ENCODE results near the gene CHAC2. TPM values are rescaled to one million over a fixed set of nuclear protein-coding genes. Genes with fewer than 3 reads are reported as not detected.

Gene CHAC2
- total RNA-seq, 1 experiment from 2014 or later = 8.8 TPM

DNA sequence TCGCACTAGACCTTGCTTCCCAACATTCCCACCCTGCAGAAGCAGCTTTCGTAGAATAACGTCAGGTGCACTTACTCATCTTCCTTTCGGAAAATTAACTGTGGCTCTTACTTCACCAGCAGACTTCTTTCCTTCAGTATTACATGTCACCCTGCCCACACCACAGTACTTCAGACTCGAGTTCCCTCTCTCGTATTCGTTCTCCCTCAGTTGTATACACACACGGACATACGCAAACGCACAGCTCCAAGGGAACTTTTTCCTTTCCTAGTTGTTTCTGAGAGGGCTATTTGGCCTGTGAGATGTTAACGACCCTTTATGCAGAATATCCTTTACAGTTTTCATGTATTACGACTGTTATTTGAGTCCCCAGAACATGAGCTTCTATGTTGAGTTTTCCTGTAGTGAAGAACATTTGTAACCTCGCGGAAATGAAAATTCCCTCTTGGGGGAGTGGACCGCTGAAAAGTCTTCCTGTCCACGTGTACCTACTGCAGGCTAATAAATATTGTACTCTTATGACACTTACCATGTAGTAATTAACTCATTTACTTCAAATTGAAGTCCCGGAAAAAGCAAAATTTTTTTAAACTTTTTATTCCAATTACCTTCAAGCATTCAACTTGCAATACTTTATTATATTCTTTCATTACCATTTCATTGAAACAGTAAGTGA, 20.1 kb downstream of the CHAC2 start:
- TF ChIP-seq, protein P1, sequence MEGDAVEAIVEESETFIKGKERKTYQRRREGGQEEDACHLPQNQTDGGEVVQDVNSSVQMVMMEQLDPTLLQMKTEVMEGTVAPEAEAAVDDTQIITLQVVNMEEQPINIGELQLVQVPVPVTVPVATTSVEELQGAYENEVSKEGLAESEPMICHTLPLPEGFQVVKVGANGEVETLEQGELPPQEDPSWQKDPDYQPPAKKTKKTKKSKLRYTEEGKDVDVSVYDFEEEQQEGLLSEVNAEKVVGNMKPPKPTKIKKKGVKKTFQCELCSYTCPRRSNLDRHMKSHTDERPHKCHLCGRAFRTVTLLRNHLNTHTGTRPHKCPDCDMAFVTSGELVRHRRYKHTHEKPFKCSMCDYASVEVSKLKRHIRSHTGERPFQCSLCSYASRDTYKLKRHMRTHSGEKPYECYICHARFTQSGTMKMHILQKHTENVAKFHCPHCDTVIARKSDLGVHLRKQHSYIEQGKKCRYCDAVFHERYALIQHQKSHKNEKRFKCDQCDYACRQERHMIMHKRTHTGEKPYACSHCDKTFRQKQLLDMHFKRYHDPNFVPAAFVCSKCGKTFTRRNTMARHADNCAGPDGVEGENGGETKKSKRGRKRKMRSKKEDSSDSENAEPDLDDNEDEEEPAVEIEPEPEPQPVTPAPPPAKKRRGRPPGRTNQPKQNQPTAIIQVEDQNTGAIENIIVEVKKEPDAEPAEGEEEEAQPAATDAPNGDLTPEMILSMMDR (IDR thresholded peaks at IDR 0.05; ENCODE audit: unreplicated experiment) = no peak
- intact Hi-C loops (cut with micrococcal nuclease; ENCODE audit: unreplicated experiment) = no loop called here
- H3K27ac Mint-ChIP-seq (ENCODE audit: unreplicated experiment) = peak overlapping the region; percentile 86
- H3K4me3 Mint-ChIP-seq (ENCODE audit: low read depth, unreplicated experiment) = peak overlapping the region; percentile 94
- H3K27me3 Mint-ChIP-seq (ENCODE audit: unreplicated experiment) = no peaks in the 10 kb centered on the region
- peaks cover 19% of the 10 kb centered on the region for H3K4me1 Mint-ChIP-seq (ENCODE audit: low read depth, unreplicated experiment)
- H3K9me3 Mint-ChIP-seq (ENCODE audit: low read depth, unreplicated experiment) = no peaks in the 10 kb centered on the region
- H3K36me3 Mint-ChIP-seq (ENCODE audit: insufficient read depth, unreplicated experiment) = peaks cover 29% of the 10 kb centered on the region
- BruUV-seq (replicated peaks) = TSS peak; percentile 62
- no peak for DNase-seq
- CTCF ChIA-PET = interaction anchor here (0.6 kb wide), 1 partner anchor 54 kb away, joined by 3 read pairs; no protein-coding TSS in a partner anchor

DNA sequence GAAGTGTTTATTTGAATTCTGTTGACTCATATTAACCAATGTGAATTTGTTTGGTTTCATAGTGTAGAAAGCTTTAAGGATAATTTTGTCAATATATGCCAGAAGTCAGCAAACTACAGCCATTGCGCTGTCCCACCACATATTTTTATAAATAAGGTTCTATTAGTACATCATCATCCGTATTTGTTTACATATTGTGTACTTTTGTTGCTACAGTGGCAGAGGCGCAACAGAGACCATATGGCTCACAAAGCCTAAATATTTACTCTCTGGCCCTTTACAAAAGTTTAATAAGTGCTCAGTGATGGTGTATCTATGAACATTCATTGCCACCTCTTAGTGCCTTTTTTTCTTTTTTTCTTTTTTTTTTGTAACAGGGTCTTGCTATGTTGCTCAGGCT, 25.7 kb downstream of the CHAC2 start:
- no peaks in the 10 kb centered on the region for H3K27me3 Mint-ChIP-seq (ENCODE audit: unreplicated experiment)
- intact Hi-C loops (cut with micrococcal nuclease; ENCODE audit: unreplicated experiment) = no loop called here
- H3K27ac Mint-ChIP-seq (ENCODE audit: unreplicated experiment) = no peak overlapping the region
- H3K9me3 Mint-ChIP-seq (ENCODE audit: low read depth, unreplicated experiment) = no peaks in the 10 kb centered on the region
- peaks cover 19% of the 10 kb centered on the region for H3K36me3 Mint-ChIP-seq (ENCODE audit: insufficient read depth, unreplicated experiment)
- DNase-seq = no peak
- CTCF ChIA-PET = no interaction called here
- H3K4me1 Mint-ChIP-seq (ENCODE audit: low read depth, unreplicated experiment) = peaks cover 9% of the 10 kb centered on the region
- TF ChIP-seq, protein P1 (IDR thresholded peaks at IDR 0.05; ENCODE audit: unreplicated experiment) = no peak
- no peak overlapping the region for H3K4me3 Mint-ChIP-seq (ENCODE audit: low read depth, unreplicated experiment)
- no TSS peak for BruUV-seq (replicated peaks)

DNA sequence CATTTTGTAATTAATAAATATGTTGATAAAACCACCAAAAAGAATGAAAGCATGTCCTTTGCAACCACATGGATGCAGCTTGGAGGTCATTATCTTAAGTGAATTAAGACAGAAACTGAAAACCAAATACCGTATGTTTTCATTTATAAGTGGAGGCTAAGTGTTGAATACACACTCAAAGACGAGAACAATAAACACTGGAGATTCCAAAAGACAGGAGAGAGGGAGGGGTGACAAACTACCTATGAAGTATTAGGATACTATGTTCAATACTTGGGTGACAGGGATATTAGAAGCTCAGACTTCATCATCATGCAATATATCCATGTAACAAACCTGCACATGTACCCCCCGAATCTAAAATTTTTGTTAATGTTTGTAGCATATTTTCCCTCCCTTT, 26.2 kb downstream of the CHAC2 start:
- DNase-seq = no peak
- peaks cover 17% of the 10 kb centered on the region for H3K36me3 Mint-ChIP-seq (ENCODE audit: insufficient read depth, unreplicated experiment)
- BruUV-seq (replicated peaks) = no TSS peak
- H3K4me1 Mint-ChIP-seq (ENCODE audit: low read depth, unreplicated experiment) = peaks cover 9% of the 10 kb centered on the region
- CTCF ChIA-PET = no interaction called here
- H3K9me3 Mint-ChIP-seq (ENCODE audit: low read depth, unreplicated experiment) = no peaks in the 10 kb centered on the region
- no peaks in the 10 kb centered on the region for H3K27me3 Mint-ChIP-seq (ENCODE audit: unreplicated experiment)
- H3K27ac Mint-ChIP-seq (ENCODE audit: unreplicated experiment) = no peak overlapping the region
- intact Hi-C loops (cut with micrococcal nuclease; ENCODE audit: unreplicated experiment) = no loop called here
- TF ChIP-seq, protein P1 (IDR thresholded peaks at IDR 0.05; ENCODE audit: unreplicated experiment) = no peak
- H3K4me3 Mint-ChIP-seq (ENCODE audit: low read depth, unreplicated experiment) = no peak overlapping the region

DNA sequence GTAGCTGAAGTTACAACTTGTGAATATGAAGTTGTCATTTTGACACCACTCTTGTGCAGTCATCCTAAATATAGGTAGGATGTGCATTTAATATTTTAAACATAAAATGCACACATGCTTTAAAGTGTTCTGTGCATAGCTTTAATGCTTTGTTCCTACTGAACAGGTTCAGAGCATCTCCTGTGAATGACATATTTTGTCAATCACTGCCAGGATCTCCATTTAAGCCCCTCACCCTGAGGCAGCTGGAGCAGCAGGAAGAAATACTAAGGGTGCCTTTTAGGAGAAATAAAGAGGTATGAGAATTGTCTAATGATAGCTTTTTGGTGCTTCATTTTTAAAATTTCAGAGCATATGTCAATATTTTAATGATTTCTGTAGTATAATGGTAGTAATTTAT, 33.9 kb downstream of the CHAC2 start:
- Mint-ChIP-seq H3K9me3 (ENCODE audit: low read depth, unreplicated experiment) (no peaks in the 10 kb centered on the region), H3K4me1 (ENCODE audit: low read depth, unreplicated experiment) (no peaks in the 10 kb centered on the region), H3K27me3 (ENCODE audit: unreplicated experiment) (no peaks in the 10 kb centered on the region), H3K36me3 (ENCODE audit: insufficient read depth, unreplicated experiment) (peaks cover 7% of the 10 kb centered on the region), H3K27ac (ENCODE audit: unreplicated experiment) (no peak overlapping the region), H3K4me3 (ENCODE audit: low read depth, unreplicated experiment) (no peak overlapping the region)
- no peak for DNase-seq
- intact Hi-C loops (cut with micrococcal nuclease; ENCODE audit: unreplicated experiment) = no loop called here
- TF ChIP-seq, protein P1 (IDR thresholded peaks at IDR 0.05; ENCODE audit: unreplicated experiment) = no peak
- no TSS peak for BruUV-seq (replicated peaks)
- CTCF ChIA-PET = no interaction called here
